Measurements from ENCODE around the gene MORN4.
"Not testable (repeated sequence)": the region's sequence is repeated elsewhere in the genome, so short reads cannot be mapped to it uniquely, and the experiment has no call there.

Gene MORN4

DNA sequence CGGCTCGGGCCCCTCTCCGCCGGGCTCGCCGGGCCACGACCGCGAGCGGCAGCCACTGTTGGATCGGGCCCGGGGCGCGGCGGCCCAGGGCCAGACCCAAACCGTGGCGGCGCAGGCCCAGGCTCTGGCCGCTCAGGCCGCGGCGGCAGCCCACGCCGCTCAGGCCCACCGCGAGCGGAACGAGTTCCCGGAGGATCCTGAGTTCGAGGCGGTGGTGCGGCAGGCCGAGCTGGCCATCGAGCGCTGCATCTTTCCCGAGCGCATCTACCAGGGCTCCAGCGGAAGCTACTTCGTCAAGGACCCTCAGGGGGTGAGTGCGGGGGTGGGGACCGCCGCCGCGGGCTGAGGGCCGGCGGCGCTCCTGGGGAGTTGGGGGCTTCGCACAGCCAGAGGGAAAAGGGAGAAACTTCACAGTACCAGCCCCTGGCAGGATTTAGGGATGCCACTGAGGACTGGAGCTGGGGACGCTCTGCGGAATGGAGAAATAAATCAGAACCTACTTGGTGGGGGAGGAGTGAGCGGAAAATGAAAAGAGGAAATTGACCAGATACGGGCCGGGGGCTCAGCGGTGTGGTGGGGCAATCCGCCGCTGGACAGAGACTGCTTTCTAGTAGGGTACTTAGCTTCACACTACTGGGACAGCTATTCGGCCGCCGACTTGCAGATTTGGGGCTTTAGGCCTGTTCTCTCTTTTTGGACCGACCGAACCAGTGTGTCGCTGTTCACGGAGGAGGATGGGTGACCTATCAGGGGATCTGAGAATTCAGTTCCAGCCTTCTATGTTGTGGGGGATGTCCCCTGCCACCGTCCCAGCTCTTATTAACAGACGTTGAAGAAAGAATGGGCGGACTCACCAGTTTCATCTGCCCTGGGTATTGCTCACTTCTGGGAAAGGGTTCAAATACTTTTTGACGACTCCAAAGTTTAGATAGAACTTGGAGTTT is 7.8 kb upstream of the MORN4 start:
- peak; percentile 70 for DNase-seq (ENCODE audit: low read depth)

DNA sequence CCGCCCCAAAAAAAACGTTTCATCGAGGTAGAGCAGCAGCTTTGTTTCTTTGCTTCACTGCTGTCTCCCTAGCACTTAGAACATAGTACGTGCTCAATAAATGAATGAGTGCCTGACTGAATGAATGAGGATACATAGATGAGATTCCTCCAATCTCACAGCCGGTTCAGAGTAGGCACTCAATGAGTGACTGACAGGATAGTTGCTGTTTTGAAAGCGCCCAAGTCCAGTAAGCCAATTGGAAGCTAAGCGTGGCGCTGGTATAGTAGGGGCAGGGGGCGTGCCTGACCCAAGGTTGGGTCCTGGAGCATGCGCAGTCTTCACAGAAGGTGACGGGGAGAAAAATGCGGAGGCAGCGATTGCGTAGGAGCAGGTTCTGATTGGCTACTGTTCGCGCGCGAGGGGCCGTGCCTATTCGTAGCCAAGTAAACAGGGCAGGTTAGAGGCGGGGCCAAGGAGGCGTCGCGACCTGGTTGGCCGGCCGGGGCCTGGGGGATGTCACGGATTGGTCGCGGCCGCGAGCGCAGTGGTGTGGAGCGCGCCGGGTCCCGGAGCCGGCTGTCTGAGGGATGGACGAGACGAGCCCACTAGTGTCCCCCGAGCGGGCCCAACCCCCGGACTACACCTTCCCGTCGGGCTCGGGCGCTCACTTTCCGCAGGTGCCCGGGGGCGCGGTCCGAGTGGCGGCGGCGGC is 7.0 kb upstream of the MORN4 start, which contains the start of gene PI4K2A:
PI4K2A (plus strand) TSS at position 498 of the 694 bp plus-strand sequence; CDS start at position 570, 72 bp downstream.
- DNase-seq (ENCODE audit: low read depth) = peak; percentile 99

DNA sequence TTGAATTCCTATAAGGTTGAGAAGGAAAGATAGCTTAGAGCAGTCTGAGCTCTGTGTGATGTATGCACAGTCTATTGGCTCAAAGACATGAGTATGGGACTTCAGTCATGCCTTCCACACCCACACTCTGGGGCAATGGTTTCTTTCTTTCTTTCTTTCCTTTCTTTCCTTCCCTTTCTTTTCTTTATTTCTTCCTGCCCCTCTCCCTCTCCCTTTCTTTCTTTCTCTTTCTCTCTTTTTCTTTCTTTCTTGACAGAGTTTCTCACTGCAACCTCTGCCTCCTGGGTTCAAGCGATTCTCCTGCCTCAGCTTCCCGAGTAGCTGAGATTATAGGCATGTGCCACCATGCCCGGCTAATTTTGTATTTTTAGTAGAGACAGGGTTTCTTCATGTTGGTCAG is 5.8 kb upstream of the MORN4 start:
- not testable (repeated sequence) for DNase-seq (ENCODE audit: low read depth)

DNA sequence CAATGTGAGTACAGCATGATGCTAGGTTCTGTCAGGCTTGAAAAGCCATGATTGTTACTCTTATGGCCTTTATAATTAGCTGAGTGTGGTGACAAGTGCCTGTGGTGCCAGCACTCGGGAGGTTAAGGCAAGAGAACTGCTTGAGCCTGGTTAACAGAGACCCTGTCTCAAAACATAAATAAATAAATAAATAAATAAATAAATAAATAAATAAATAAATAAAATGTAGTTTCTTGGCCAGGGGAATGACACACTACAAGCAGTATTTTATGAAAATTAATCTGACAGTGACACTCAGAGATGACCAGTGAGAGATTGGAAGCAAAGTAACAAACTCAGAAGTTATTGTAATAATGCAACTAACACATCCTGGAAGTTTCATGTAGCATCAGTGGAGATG is 2.3 kb upstream of the MORN4 start:
- DNase-seq (ENCODE audit: low read depth) = no peak

DNA sequence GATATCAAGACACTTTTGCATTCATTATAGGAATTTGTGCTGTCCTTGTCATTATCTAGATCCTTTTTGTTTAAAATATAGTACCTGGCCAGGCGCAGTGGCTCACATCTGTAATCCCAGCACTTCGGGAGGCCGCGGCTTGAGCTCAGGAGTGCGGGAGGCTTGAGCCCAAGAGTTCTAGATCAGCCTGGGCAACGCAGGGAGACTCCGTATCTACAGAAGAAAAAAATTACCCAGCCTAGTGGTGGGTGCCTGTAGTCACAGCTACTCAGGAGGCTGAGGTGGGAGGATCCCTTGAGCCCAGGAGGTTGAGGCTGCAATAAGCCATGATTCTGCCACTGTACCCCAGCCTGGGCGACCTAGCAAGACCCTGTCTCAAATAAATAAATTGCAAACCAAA is 621 bp upstream of the MORN4 start:
- DNase-seq (ENCODE audit: low read depth) = no peak

DNA sequence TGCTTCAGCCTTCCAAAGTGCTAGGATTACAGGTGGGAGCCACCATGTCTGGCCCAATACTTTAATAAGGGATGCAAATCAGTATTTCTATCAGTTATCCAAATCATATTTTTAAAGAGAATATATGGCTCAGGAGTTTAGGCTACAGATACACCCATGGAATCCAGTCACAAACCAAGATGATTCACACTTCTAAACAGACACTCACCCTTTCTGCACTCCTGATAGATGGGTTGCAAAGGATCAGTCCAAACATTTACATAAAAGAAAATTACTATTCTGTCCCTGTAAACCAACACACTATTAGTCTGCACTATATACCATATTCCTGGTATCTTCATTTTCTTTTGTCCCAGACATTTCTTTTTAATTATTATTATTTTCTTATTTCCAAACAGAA is 2.2 kb downstream of the MORN4 start:
- no peak for DNase-seq (ENCODE audit: low read depth)

DNA sequence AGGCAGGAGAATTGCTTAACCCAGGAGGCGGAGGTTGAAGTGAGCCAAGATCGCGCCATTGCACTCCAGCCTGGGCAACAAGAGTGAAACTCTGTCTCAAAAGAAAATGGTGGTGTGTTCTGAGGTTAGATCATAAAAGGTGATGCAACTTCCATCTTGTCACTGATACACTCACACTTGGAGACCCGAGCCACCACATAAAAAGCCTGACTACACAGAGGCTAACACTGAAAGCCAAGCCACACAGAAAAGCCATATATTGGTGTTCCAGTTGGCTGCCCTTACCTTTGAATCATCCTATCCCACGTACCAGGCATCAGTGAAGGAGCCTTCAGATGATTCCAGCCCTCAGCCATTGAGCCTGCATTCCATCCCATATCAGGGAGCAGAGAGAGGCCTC is 4.0 kb downstream of the MORN4 start:
- DNase-seq (ENCODE audit: low read depth) = no peak

DNA sequence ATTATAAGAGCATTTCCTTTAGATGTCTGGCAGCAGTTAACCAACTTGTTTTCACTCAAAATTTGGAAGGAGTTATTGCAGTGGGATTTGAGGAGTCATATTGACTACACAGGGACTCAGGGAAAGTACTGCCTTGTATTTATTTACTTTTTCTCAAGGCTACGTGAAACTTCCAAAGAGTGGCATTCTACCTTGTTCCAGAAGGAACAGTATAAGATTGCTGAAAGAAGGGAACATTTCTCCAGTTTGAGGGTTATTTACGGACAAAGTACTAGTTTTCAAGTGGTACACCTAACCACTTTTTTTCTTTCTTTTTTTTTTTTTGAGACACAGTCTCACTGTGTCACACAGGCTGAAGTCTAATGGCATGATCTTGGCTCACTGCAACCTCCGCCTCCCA is 5.1 kb downstream of the MORN4 start:
- DNase-seq (ENCODE audit: low read depth) = no peak

DNA sequence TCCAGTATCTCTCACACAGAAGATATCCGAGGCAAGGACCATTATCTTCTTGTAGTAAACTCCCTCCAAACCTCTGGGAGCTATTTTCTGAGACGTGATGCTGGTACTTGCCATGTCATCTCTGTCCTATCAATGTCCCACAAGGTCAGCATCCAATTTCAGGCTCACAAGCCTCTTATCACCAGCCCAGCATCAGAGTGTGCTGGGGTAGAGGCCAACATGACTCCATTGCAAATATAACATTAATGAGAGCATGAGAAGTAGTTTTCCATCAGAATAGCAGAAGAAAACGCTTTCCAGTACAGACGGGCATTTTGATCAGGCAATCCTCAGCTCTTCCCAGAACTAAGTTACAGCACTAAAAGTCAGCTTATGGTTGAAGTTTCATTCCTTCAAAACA is 5.6 kb downstream of the MORN4 start:
- no peak for DNase-seq (ENCODE audit: low read depth)

DNA sequence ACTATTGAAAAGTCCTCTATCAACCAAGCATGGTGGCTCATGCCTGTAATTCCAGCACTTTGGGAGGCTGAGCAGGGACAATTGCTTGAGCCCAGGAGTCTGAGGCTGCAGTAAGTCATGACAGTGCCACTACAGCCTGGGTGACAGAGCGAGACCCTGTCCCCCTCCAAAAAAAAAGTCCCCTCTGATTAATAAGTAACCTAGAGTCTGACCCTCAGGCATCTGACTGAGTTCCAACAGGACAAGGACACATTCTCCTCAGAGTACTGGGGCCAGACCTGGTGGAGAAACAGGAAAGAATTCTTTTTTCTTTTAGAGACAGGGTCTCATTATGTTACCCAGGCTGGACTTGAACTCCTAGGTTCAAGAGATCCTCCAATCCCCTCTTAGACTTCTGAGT is 10.0 kb downstream of the MORN4 start:
- DNase-seq (ENCODE audit: low read depth) = no peak

DNA sequence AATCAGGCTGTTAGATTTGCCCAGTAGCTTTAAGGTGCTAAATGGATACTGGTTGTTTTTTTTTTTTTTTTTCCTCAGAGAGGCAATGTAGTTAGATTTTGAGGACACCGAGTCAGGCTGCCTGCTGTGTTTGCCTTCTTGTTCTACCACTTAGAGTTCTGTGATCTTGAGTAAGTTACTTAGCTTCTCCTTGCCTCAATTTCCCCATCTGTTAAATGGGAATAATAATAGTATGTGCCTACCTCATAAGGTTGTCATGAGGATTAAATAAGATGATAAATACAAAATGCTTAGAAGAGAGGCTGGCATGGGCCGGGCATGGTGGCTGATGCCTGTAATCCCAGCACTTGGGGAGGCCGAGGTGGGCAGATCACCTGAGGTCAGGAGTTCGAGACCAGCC is 14.6 kb downstream of the MORN4 start:
- no peak for DNase-seq (ENCODE audit: low read depth)

DNA sequence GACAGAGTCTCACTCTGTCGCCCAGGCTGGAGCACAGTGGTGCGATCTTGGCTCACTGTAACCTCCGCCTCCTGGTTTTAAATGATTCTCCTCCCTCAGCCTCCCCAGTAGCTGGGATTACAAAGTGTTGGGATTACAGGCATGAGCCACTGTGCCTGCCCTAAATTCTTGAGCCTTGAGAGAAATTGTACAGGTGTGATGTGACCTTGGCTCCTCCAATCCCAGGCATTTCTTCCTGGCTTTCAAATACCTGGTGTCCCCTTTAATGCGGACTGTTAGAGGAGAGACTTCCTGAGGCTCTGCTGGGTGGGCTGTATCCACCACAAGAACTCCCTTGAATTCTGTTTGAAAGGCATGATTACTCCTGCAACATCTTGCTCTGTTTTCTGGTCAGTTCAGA is 15.0 kb downstream of the MORN4 start:
- no peak for DNase-seq (ENCODE audit: low read depth)

DNA sequence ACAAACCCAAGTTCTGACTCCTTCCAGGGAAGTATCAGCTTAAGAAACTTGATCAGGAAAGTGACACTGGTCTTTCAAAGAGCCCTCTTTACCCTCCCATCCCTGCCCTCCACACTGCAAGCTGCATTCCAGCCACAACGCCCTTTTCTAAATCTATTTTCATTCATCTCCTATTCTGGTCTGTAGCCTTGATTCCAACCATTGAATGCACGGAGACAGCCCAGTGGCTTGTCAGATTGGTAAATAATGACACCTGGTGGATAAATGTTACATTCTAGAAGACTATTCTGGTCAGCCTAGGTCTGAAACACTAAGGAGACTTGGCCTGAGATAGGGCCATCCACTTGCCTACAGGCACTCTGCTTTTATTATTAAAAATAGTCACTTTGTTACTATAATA is 20.9 kb downstream of the MORN4 start:
- DNase-seq (ENCODE audit: low read depth) = peak; percentile 22

DNA sequence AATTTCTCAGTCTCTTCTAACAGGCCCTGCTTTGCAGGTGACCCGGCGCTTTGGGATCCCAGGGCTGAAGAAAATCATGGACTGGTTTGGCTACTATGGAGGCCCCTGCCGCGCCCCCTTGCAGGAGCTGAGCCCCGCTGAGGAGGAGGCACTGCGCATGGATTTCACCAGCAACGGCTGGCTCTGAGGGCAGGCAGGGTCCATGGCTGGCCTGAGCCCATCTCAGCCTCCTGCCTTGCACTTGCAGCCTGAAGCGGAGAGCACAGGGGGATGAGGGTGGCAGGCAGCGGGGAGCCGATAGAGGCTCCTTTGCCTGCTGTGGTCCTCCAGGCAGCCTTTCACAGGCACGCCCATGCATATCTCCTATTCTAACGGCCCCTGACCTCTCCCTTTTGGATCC is 21.8 kb downstream of the MORN4 start:
- DNase-seq (ENCODE audit: low read depth) = no peak

DNA sequence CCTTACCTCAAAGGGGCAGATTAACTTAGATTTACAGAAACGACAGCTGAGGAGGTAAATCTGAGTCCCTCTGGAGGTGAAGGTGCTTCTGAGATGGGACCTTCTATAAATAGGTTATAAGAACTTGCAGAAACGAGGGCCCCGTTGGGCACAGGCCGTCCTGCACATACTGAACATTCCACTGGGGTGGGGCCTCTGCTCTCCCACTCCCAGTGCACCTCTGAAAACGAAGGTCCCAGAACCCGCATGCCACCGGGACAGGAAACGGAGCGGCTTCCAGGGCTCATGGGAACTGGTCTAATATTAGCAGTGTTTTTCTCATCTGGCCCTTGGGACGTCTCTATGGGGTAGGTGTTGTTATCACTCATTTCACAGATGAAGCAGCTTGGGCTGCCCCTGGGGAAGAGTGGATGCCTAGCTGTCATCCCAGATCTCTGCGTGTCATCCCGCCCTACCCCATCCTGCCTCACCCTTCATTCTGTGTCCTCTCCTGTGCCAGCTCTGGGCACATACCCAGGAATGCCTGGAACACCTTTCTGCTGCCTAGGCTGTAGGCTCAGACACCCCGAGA is 24.2 kb downstream of the MORN4 start:
- DNase-seq (ENCODE audit: low read depth) = no peak

DNA sequence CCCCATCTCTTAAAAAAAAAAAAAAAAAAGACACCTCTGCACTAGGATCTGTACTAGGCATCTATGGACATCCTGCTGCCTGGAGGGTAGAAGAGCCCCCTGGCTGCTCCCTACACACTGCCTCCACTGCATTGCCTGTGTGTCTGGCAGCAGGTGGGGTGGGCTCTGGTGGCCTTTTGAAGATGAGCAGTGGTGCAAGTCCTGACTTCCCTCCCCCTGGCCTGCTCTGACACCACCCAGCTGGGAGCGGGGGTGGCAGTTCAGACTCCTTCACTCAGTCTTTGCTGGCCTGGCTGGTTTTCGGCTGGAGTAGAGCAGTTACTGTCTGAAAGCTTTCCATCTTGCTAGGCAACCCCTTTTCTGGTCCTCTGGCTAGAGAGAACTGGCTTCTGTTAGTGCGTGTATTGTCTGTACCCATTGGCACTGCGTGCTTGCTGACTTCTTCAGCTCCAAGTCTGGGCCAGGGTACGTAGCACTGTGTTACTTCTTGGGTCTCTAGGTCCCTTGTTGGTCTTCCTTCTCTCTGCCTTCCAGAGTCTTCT is 26.1 kb downstream of the MORN4 start:
- no peak for DNase-seq (ENCODE audit: low read depth)

DNA sequence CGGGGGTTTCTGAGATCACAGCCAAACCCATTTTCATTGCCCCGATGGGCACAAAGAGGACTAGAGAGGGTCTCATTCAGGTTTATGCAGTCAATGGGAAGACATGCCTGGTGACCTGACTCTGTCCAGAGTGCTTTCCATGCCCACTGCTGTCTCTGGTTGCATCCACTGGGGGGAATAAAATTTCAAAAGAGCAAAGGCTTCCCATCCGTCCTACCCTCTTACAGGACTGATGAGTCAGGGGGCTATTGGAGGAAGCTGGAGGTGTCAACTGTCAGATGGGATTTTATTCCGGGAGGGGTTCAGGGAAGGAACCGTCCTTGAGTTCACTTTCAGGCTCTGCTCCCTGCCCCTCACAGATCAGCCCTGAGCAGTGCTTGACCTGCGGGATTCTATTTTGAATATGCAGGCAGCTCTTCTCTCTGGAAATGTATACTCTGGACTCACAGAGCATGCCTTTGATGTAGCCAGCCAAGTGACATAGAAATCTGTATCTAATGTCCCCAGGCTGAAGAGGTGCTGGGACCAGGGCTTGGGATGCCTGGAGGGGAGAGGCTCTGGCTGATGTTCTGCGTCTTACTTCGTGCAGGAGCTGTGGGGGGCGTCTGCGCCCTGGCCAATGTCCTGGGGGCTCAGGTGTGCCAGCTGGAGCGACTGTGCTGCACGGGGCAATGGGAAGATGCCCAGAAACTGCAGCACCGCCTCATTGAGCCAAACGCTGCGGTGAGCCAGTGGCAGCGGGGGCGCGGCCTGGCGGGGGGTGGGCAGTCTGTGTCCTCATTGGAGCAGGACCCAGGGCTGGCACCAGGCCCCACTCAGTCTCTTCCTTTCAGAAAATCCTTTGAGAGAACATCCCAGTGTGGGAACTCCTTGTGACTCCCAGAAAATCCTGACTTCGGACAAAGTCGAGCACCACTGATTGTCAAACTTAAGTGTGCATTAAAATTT is 31.8 kb downstream of the MORN4 start:
- no peak for DNase-seq (ENCODE audit: low read depth)

DNA sequence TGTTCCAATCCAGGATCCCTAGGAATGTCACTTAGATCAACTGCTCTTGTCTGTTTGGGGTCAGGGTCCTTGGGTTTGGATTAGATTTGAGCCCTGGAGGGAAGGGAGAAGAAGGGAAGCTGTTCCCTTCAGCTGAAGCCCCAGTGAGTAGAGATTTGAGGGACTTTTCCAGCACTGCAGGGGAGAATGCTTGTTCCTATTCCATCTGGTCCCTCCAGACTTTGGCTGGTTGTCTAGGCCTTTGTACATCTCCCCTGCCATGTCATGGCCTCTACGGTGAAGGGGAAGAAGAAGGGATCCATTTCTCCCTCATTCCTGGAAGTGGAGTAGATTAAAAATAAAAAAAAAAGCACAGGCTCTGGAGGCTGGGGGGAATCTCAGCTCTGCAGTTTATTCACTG is 32.7 kb downstream of the MORN4 start:
- DNase-seq (ENCODE audit: low read depth) = no peak

DNA sequence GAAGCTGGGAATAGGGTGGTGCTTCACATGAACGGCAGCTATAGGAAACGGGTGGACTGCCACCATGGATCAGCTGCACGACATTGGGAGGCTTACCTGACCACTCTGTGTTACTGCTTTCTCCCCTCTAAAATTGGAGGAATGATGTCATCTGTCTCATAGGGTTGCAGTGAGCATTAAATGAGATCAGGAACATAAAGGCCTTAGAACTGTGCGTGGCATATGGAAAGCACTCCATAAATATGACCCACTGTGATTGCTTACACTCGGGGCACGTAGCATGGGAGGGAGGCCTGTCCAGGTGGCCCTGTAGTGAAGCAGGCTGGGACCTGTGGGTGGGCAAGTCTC is 34.1 kb downstream of the MORN4 start:
- no peak for DNase-seq (ENCODE audit: low read depth)

DNA sequence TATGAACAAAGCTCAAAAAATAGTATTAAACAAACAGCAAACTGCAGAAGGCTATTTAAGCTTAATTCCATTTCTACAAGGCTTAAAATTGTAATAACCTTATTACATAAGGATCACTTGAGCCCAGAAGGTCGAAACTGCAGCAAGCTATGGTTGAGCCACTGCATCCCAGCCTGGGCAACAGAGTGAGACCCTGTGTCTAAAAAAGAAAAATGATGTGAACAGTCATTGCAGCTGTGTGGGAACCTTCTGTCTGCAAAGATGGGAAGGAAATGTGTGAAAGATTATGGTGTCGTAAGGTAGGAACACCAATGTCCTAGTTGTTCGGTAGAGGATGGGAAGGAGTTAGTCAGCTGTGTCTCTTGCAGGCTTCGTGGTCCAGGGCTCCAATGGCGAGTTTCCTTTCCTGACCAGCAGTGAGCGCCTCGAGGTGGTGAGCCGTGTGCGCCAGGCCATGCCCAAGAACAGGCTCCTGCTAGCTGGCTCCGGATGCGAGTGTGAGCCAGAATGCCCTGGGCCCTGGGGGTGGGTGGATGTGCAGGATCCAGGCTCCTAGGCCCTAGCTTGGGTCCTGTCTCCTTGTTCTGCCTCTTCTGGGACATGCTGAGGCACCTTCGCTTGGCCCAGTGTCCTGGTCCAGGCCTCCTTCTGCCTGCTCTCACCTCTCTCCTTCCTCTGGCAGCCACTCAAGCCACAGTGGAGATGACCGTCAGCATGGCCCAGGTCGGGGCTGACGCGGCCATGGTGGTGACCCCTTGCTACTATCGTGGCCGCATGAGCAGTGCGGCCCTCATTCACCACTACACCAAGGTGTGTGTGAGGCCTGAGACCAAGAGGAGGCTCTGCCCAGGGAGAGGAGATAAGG is 34.7 kb downstream of the MORN4 start:
- no peak for DNase-seq (ENCODE audit: low read depth)

DNA sequence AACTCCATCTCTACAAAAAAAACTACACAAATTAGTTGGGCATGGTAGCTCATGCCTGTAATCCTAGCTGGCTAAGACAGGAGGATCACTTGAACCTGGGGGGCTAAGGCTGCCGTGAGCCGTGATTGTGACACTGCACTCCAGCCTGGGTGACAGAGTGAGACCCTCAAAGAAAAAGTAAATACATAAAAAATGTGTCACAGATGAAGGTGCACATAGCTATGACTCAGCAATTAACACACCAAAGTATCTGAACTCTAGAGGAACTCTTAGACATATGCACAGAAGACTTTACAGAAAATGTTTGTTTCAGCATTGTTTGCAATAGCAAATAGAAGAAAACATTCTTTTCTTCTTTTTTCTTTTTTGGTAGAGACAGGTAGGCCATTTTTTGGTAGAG is 35.5 kb downstream of the MORN4 start:
- DNase-seq (ENCODE audit: low read depth) = no peak

All from stromal cell of bone marrow (primary cell).